ENCODE measurements around the gene YIF1B. TPM values are rescaled to one million over a fixed set of nuclear protein-coding genes. Genes with fewer than 3 reads are reported as not detected.
"Not testable (repeated sequence)": the region's sequence is repeated elsewhere in the genome, so short reads cannot be mapped to it uniquely, and the experiment has no call there.

YIF1B gene, protein sequence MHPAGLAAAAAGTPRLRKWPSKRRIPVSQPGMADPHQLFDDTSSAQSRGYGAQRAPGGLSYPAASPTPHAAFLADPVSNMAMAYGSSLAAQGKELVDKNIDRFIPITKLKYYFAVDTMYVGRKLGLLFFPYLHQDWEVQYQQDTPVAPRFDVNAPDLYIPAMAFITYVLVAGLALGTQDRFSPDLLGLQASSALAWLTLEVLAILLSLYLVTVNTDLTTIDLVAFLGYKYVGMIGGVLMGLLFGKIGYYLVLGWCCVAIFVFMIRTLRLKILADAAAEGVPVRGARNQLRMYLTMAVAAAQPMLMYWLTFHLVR
- 51.3 and 72.8 TPM in 2 replicates for total RNA-seq

DNA sequence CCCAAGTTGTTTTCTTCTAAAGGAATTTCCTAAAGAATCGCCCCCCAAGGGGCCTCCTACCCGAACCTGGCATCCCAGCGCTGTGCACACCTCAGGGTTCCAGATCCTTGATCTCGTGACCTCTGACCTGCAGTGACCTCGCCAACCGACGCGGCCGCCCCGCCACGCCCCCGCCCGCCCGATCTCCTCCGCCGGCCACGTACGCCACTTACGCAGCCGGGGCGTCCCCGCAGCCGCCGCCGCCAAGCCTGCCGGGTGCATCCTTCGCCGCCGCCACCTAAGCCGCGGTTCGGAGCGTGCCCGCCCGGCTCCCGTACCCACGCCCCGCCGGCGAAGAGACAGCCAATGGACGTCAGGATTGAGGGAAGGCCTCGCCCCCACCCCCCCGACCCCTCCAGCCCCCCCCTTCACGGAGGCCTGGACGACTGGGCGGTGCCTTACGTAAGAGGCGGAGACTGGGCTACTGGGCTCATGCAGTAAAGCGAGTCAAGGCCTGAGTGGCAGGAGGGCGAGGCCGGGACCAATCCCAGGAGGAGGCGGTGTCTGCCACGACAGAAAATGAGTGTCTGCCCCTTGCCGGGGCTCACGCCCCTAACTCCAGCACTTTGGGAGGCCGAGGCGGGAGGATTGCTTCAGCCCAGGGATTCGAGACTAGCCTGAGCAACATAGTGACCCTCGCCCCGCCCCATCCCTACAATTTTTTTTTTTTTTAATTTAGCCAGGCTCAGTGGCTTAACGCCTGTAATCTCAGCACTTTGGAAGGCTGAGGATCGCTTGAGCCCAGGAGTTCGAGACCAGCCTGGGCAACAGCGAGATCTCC is at the start of gene YIF1B:
YIF1B (minus strand) TSS at position 291 of the 820 bp plus-strand sequence; CDS start at position 261, 30 bp downstream.
- DNase-seq (ENCODE audit: low read depth): peak; percentile 91

DNA sequence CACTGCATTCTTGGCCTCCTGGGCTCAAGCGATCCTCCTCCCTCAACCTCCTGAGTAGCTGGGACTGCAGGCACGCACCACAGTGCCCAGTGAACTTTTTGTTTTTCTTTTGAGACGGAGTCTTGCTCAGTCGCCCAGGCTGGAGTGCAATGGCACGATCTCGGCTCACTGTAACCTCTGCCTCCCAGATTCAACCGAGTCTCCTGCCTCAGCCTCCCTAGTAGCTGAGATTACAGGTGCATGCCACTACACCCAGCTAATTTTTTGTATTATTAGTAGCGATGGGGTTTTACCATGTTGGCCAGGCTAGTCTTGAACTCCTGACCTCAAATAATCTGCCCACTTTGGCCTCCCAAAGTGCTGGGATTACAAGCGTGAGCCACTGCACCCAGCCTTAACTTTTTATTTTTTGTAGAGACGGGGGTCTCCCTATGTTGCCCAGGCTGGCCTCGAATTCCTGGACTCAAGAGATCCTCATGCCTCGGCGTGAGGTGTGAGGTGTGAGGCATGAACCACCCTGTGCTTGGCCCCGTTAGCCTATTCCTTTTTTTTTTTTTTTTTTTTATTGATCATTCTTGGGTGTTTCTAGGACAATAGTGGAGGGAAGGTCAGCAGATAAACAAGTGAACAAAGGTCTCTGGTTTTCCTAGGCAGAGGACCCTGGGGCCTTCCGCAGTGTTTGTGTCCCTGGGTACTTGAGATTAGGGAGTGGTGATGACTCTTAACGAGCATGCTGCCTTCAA is 47.4 kb upstream of the YIF1B start:
- not testable (repeated sequence) for DNase-seq (ENCODE audit: low read depth)

DNA sequence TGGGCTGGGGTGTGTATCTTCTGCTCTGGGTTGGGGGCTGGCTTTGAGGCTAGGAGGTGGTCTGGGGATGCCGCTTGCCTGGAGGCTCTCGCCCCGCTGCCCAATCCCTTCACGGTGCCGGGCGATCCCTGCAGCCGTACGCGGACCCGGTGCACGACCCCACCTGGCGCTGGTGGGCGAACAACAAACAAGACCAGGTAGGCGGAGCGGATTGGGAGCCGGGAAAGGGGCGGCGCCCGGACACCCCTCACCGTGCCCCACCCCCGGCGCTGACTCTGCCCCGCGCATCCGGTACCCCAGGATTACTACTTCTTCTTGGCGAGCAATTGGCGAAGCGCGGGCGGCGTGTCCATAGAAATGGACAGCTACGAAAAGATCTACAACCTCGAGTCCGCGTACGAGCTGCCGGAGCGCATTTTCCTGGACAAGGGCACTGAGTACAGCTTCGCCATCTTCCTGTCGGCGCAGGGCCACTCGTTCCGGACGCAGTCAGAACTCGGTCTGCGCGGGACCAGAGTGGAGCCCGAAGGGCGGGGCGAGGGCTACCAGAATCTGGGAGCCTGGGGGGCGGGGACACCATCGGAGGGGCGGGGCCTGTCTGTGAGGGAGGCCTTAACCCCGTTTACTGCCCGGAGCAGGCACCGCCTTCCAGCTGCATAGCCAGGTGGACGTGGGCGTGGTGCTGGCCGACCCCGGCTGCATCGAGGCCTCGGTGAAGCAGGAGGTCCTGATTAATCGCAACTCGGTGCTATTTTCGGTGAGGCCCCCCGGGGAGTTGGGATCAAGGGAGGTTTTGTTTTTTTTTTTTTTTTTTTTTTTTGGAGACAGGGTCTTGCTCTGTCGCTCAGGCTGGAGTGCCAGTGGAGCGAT is 46.6 kb upstream of the YIF1B start:
- DNase-seq (ENCODE audit: low read depth): peak; percentile 10

DNA sequence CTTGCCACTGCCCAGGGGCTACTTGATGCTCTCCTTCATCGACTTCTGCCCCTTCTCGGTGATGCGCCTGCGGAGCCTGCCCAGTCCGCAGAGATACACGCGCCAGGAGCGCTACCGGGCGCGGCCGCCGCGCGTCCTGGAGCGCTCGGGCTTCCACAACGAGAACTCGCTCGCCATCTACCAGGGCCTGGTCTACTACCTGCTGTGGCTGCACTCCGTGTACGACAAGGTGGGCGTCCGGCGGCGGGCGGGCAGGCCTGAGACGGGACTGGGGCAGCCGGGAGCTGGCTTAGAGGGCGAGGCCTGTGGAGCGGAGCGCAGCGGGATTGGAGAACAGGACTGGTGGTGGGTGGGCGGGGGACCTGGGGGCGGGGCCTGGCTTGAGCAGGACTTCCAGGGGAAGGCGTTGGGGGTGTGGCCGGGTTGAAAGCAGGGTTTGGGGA is 45.9 kb upstream of the YIF1B start:
- peak; percentile 50 for DNase-seq (ENCODE audit: low read depth)

DNA sequence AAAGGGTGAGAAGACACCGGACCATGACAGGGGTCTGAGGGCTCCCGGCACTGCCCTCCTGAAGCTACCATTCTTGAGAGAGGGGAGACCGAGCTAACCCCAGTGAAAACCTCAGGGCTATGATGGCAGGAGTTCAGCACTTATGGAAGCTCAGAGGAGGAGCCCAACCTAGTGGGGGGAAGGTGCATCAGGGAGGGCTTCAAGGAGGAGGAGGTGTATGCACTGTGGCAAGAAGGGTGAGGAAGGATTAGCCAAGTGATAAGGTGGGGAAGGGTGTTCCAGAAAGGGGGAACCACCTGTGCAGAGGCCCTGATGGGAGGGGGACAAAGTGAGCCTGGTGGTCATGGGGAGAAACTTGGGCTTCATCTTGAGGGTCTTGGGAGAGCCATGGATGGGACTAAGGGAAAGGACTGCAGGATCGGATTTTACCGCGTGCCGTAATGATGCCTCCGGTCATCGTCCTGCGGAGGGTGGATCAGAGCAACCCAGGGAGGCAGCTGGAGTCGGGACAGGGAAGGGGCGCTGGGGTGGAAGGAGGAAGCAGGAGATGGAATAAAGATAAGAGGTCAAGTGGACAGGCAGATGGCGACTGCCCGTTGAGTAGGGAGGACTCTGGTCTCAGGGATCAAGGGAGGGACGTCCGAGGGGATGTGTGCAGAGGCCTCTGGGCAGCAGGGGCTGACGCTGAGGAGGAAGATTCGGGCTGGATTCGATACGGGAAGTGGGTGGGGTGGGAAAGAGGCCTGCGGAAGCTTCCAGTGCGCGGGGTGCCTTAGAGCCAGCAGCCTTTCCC is 45.3 kb upstream of the YIF1B start:
- no peak for DNase-seq (ENCODE audit: low read depth)

DNA sequence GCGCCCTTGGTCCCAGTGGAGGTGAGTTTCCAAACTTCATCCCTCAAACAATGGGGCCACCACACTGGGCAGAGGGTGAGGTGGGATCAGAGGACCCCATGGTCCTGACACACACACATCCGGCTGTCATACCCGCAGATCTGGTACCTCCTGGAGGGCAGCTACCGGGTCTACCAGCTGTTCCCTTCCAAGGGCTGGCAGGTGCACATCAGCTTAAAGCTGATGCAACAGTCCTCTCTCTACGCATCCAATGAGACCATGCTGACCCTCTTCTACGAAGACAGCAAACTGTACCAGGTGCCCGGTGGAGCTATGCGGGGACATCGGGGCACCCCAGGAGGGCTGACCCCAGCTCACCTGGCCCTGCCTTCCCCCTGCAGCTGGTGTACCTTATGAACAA is 44.6 kb upstream of the YIF1B start:
- DNase-seq (ENCODE audit: low read depth): no peak

DNA sequence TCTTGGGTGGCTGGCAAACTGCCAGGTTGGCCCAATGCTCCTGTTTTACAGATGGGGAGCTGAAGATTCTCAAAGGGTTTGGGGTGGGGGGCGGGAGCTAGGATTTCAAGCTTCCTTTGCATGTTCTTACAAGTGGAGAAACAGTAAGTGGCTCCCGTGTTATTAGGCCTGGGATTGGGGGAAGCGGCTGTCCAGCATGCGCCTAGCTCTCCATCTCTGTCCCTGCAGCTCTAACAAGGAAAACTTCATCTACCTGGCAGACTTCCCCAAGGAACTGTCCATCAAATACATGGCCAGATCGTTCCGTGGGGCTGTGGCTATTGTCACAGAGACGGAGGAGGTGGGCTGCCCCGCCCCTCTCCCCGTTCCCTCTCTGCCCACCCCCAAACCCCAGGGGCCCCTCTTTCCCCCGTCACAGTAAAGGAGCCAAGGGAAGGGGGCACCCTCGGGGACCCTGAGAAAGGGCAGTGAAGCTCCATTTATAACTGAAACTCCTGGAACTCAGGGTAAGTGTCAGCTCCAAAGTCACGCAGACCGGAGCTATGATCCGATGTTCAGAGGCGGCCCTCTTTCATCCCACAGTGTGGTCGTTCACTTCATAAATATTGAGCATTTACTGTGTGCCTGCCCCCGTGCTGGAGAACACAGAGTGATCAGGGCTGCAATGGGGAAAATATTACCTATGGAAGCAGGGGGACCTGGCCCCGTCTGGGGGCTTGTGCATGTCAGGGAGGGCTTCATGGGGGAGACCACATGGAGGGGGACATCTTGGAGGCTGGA is 43.7 kb upstream of the YIF1B start:
- no peak for DNase-seq (ENCODE audit: low read depth)

DNA sequence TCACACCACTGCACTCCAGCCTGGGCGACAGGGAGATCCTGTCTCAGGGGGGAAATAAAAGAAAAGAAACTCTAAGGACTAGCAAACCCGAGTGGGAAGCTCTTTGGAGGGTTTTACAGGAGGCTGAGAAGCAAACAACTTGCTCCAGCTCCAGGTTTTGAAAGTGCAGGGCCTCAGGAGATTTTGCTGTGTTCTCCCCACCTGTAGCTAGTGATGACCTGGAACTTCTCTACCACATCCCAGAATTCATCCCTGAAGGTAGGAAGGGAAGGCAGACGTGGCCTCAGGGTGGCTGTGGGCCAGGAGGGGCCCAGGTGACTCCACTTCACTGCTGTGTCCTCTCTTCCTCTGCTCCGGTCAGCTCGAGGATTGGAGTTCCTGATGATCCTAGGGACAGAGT is 42.3 kb upstream of the YIF1B start:
- DNase-seq (ENCODE audit: low read depth): no peak

DNA sequence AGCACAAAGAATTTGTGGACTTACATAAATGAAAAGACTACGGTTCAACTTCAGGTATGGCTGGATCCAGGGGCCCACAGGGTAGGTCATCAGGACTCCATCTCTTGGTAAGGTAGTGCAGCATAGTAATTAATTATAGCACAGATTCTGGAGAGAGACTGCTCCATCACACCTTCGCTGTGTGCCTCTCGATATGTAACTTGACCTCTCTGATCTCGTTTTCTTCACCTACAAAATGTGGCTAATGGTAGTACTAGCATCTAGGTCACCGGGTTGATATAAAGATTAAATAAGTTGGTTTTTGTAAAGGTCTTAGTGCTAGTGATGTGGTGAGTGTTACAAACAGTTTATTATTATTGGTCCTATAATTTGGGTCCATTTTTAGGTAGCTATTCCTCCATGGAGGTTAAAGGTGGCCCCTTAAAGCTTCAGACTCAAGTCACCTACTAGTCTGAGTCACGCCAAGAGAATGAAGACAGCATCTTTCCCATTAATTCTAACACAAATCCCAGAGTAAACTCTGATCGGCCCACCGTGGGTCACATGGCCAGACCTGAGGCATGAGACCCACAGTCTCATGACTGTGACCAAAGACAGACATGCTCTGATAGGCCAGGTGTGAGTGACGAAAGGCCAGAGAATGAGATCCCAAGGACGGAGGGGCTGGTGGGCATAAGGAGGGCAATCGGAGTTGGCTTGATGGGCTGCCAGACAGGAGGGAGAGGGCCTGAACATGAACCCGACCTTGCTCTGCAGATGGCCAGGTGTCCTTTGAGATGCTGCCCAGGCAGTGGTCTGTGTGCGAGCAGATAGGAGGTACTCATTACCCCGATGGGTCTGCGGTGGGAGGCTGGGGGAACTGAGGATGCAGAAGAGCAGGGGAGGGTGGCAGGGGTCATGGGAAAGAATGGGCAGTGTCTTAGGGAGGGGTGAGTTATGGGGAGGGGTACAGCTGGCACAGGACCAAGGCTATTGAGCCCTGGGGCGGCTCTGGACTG is 40.3 kb upstream of the YIF1B start:
- DNase-seq (ENCODE audit: low read depth): no peak

DNA sequence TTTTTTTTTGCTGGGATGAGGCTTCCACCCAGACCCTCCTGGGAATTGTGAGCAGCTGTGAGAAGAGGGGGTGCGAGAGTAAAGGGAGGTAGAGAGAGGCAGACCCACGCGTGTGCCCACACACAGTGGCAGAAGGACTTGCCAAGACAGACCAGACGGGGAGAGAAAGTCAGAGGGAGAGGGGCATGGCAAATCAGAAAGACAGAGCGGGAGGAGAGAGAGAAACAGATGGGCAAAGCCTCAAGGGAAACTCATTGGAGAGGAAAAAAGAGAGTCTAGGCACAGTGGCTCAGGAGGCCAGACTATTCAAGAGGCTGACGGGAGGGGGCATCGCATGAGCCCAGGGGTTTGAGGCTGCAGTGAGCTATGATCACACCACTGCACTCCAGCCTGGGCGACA is 36.9 kb upstream of the YIF1B start:
- no peak for DNase-seq (ENCODE audit: low read depth)

DNA sequence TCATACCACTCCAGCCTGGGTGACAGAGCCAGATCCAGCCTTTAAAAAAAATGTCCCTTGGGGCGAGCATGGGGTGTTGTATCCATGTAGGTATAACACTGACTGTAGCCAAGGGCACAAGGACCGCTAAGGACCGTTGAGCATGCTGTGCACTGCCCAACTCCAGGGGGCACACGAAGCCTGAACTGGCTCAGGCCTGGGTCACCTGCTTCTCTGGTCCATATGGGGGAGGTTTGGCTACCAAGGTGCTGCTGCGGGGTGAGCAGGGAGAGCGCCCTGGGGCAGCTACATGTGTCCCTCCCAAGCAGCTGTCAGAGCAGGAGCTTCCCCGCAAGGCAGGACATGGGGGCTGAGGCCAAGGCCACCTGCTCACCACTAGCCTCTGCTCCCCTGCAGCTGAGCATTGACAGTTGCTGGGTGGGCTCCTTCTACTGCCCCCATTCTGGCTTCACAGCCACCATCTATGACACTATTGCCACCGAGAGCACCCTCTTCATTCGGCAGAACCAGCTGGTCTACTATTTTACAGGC is 36.2 kb upstream of the YIF1B start:
- DNase-seq (ENCODE audit: low read depth): no peak

DNA sequence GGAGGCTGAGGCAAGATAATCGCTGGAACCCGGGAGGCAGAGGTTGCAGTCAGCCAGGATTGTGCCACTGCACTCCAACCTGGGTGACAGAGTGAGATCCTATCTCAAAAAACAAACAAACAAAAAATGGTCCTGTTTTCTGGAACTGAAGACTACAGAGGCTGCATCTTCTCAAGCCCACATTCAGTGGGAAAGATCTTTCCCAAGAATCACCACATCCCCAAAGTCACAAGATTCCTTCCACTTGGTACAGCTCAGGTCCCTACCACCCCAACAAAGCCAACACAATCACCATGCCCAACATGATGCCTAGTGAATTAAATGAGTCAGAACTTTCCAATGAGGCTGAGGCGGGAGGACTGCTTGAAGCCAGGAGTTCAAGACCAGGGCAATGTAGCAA is 35.1 kb upstream of the YIF1B start:
- no peak for DNase-seq (ENCODE audit: low read depth)

DNA sequence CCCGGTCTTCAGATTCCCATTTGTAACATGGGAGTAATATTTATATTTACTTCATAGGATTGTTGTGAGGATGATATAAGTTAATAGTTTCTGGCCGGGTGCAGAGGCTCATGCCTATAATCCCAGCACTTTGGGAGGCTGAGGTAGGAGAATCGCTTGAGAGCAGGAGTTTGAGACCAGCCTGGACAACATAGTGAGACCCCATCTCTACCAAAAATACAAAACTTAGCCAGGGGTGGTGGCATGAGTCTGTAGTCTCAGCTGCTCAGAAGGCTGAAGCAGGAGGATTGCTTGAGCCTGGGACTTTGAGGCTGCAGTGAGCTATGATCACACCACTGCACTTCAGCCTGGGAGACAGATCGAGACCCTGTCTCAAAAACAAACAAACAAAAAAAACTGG is 31.1 kb upstream of the YIF1B start:
- no peak for DNase-seq (ENCODE audit: low read depth)

DNA sequence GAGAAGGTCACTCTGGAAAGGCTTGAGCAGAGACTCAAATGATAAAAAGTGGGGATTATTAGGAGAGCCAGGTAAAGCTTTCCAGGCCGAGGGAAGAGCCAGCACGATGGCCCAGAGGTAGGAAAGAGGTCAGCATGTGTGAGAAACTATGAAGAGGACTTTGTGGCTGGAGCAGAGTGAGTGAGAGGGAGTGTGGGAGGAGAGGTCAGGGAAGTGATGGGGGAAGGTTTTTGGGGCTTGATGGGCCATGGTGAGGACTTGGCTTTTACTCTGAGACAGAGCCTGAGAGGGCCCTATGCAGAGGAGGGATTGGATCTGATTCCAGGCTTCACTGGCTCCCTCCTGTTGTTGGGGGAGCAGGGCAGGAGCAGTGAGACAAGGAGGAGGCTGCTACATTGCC is 25.2 kb upstream of the YIF1B start:
- DNase-seq (ENCODE audit: low read depth): no peak

DNA sequence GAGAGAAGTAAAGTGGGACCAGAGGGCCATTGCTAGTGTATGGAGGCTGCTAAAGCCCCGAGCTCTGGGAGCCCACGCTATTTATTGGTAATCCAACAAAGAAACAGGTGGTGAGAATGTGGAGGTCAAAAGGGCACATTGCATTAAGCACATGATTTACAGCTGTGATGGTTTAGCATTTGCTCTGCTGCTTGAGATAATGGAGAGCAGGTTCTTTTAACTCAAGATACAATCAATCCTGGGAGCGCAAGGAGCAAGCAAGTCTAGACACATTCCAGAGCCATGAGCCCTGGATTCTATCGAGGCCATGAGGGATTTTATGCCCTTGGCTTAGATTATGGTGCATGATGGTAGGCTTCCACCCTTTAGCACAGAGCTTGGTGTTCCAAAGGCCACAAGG is 23.3 kb upstream of the YIF1B start:
- not testable (repeated sequence) for DNase-seq (ENCODE audit: low read depth)

DNA sequence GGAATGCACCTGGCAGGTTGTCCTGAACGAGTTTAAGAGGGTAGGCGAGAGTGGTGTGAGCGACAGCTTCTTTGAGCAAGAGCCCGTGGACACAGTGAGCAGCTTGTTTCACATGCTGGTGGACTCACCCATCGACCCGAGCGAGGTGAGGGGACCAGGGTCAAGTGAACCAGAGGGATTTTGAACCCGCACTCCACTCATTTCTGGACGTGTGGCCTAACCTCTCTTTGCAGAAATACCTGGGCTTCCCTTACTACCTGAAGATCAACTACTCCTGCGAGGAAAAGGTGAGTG is 21.6 kb upstream of the YIF1B start:
- no peak for DNase-seq (ENCODE audit: low read depth)

DNA sequence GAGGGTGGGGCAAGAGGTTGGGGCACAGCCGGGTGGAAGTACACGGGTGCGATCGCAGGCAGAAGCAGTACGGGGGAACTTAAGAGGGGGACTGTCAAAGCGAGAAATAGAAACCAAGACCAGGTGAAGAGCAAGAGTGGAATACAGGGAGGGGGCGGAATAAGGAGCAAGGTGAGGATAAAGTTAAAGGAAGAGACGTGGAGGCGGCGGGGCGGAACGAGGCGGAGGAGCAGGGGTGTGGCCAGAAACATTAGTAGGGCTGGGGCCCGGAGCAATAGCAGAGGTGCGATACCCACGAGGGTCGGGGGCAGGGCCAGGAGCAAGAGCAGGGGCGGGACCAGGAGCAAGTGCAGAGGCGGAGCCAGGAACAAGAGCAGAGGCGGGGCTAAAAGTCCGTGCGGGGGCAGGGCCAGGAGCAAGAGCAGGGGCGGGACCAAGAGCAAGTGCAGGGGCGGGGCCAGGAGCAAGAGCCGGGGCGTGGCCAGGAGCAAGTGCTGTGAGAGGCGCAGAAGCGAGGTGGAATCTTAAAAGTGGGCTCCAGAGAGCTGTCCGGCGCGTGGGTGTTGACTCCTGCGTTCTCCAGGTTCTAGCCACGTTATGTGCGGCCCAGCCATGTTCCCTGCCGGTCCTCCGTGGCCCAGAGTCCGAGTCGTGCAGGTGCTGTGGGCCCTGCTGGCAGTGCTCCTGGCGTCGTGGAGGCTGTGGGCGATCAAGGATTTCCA is 21.1 kb upstream of the YIF1B start:
- peak; percentile 84 for DNase-seq (ENCODE audit: low read depth)
